Heart right ventricle (tissue), 16 donors: ENCODE data around the gene COG2. TPM values are rescaled to one million over a fixed set of nuclear protein-coding genes. Genes with fewer than 3 reads are reported as not detected.
A peak's percentile ranks its signal among the peaks of the same experiment; 100 is the strongest.
"Not testable (repeated sequence)": the region's sequence is repeated elsewhere in the genome, so short reads cannot be mapped to it uniquely, and the experiment has no call there.

Experiments
- ATAC-seq, 8 donors: fragments of 200-7000 bp; cut with Tn5 transposase; one replicate each; pipeline ENCODE4 v1.9.1; 2020; ENCODE audit warnings: mild to moderate bottlenecking in 8 of 8, moderate library complexity in 8 of 8, moderate number of reproducible peaks in 1 of 8
- DNase-seq, 2 donors: peaks; one replicate each; pipeline ENCODE4 v3.0.0-alpha.2; 2020
- H3K27ac ChIP-seq, 10 donors: fragments of 200-600 bp; sonication (generic) in 2 of 10; one replicate each; pipeline versions ENCODE4 v1.5.0 to v1.8.0; 2020 to 2022; ENCODE audit warnings: mild to moderate bottlenecking in 3 of 10
- H3K27me3 ChIP-seq, 7 donors: fragments of 200-600 bp; one replicate each; pipeline ENCODE4 v1.8.0; 2021 to 2022; ENCODE audit warnings: mild to moderate bottlenecking in 2 of 7
- H3K36me3 ChIP-seq, 9 donors: fragments of 200-600 bp; sonication (generic) in 1 of 9; one replicate each; pipeline versions ENCODE4 v1.5.0 to v1.8.0; 2020 to 2022; ENCODE audit warnings: mild to moderate bottlenecking in 2 of 9
- H3K4me1 ChIP-seq, 9 donors: fragments of 200-600 bp; sonication (generic) in 1 of 9; one replicate each; pipeline versions ENCODE4 v1.5.0 to v1.8.0; 2020 to 2022; ENCODE audit warnings: mild to moderate bottlenecking in 4 of 9
- H3K4me3 ChIP-seq, 10 donors: fragments of 200-600 bp; sonication (generic) in 2 of 10; one replicate each; pipeline versions ENCODE4 v1.5.0 to v1.8.0; 2020 to 2022; ENCODE audit warnings: mild to moderate bottlenecking in 7 of 10, moderate library complexity in 2 of 10
- H3K9me3 ChIP-seq, 11 donors: fragments of 200-600 bp in 10 of 11; sonication (generic) in 2 of 11; one replicate each; pipeline versions ENCODE4 v1.5.0 to v1.8.0; 2013 to 2022; ENCODE audit warnings: mild to moderate bottlenecking in 2 of 11, control low read depth in 1 of 11, moderate library complexity in 1 of 11
- CTCF ChIP-seq, 9 donors: fragments of 200-600 bp; sonication (generic) in 2 of 9; IDR thresholded peaks; one replicate each; pipeline versions ENCODE4 v1.5.0 to v1.8.0; 2021 to 2022; ENCODE audit warnings: antibody characterized with exemption in 9 of 9, mild to moderate bottlenecking in 5 of 9, moderate library complexity in 1 of 9
- WGBS, 2 donors: extraction: QIAGEN DNeasy Blood & Tissue Kit; methylation state at CpG; one replicate each; pipeline ENCODE4 v1.1.7; 2013; ENCODE audit warnings: inconsistent platforms in 1 of 2; 5-methylcytosine and 5-hydroxymethylcytosine counted together
- intact Hi-C, 10 donors: fragments of 100-400 bp; cut with DNase I; formaldehyde crosslinking; loops; one replicate each; pipeline versions ENCODE4 v1.11.1 to v1.14.2; 2022
- polyA plus RNA-seq, 2 donors: library from polyadenylated mRNA; stranded (reverse); fragments of 200-250 nt; gene quantifications; one replicate each; pipeline ENCODE4 v1.2.3, GENCODE V29; 2013
- total RNA-seq, 10 donors: library from RNA; stranded (reverse); fragmentation: NEBNext Ultra II Directional in 3 of 10; extraction: Animal tissue kit (Norgen Biotek cat#: 25700) in 3 of 10; gene quantifications; one replicate each; pipeline versions ENCODE4 v1.2.1 to v1.2.4, GENCODE V29; 2021 to 2023
- donor health status: Arrhythmogenic right ventricular cardiomyopathy.
- donor health status: ischemic (EF 13 %, LVEDD 7.1; RV severe dilation, severe dysfunction).
- donor health status: healthy with polysubstance abuse.
- donor health status: DM: no; HTN: yes; CAD: no.
- donor health status: DM: no; HTN: no; CAD: no.
- donor health status: ischemic (EF 25% LVEDD 6.9; RV normal size, moderate dysfunction).
- donor health status: ischemic (EF 25% LVEDD 5.7; RV mildly dilated, moderate dysfunction).
- donor health status: healthy.
- donor health status: DM: yes; HTN: yes; CAD: no.
- donor health status: Ischemic cardiomyopathy.
- donor health status: ischemic (EF 35%, LVEDD 5.7; RV mildly dilated, moderate dysfunction).
- donor health status: nonischemic (EF 11% LVEDD 7.7; RV severe dilation, severe dysfunction).
- donor health status: DM: yes; HTN: yes; CAD: no.
- donor health status: PGD.
- donor health status: ischemic (EF 29% LVEDD 5.4; RV normal size, mild dysfunction).
- donor health status: nonischemic (EF 23%, LVEDD 6.1; RV moderate dilation, normal function).

COG2 gene
- total and polyA plus RNA-seq, 12 donors, result 7.5 to 36.5 (median 24.6) TPM

- Histone ChIP-seq H3K9me3 (peaks cover 0 to 11% (median 0%) of the 10 kb centered on the region in 11 donors), H3K4me3 (no peak overlapping the region), H3K4me1 (peaks cover 9 to 56% (median 40%) of the 10 kb centered on the region in 9 donors), H3K36me3 (peaks cover 0 to 12% (median 0%) of the 10 kb centered on the region in 9 donors), H3K27me3 (no peaks in the 10 kb centered on the region), H3K27ac (no peak overlapping the region)
- WGBS, 2 donors, result 58 to 60% methylated on average over 5 of the region's 5 CpGs
- DNase-seq (no peak), ATAC-seq (no peak)
- intact Hi-C loops, result no loop called here
- TF ChIP-seq CTCF (IDR thresholded peaks at IDR 0.05), result no peak
Measured at GRCh38 chr1:230647321-230647720, 5.0 kb downstream of the COG2 start.

GRCh38 chr1:230648114-230648513 lies 5.8 kb downstream of the COG2 start:
- H3K36me3 ChIP-seq, result peaks cover 0 to 12% (median 0%) of the 10 kb centered on the region in 9 donors
- peaks cover 0 to 12% (median 0%) of the 10 kb centered on the region in 11 donors for H3K9me3 ChIP-seq
- DNase-seq (no peak), ATAC-seq (peak in 1 of 8 donors; percentile 53)
- TF ChIP-seq CTCF (IDR thresholded peaks at IDR 0.05), result no peak
- 93 to 97% methylated on average over 3 of the region's 3 CpGs for WGBS, 2 donors
- no peak overlapping the region for H3K27ac ChIP-seq
- intact Hi-C loops, result no loop called here
- peaks cover 9 to 54% (median 36%) of the 10 kb centered on the region in 9 donors for H3K4me1 ChIP-seq
- no peak overlapping the region for H3K4me3 ChIP-seq
- H3K27me3 ChIP-seq, result no peaks in the 10 kb centered on the region

- ATAC-seq, result no peak
- DNase-seq, result no peak
- Histone ChIP-seq H3K27ac (no peak overlapping the region), H3K27me3 (no peaks in the 10 kb centered on the region), H3K4me3 (no peak overlapping the region), H3K9me3 (peaks cover 0 to 19% (median 0%) of the 10 kb centered on the region in 11 donors), H3K4me1 (peaks cover 0 to 32% (median 16%) of the 10 kb centered on the region in 9 donors), H3K36me3 (peaks cover 0 to 12% (median 0%) of the 10 kb centered on the region in 9 donors)
- TF ChIP-seq CTCF (IDR thresholded peaks at IDR 0.05), result no peak
- 95 to 96% methylated on average over 1 of the region's 1 CpG for WGBS, 2 donors
- intact Hi-C loops, result no loop called here
Measured at GRCh38 chr1:230650300-230650699, 8.0 kb downstream of the COG2 start.

- no peak overlapping the region for H3K27ac ChIP-seq
- H3K36me3 ChIP-seq, result peaks cover 0 to 8% (median 0%) of the 10 kb centered on the region in 9 donors
- peaks cover 0 to 19% (median 0%) of the 10 kb centered on the region in 11 donors for H3K9me3 ChIP-seq
- WGBS, 2 donors, result 92% methylated on average over 2 of the region's 2 CpGs
- no peak for TF ChIP-seq CTCF (IDR thresholded peaks at IDR 0.05)
- intact Hi-C loops, result no loop called here
- H3K4me3 ChIP-seq, result no peak overlapping the region
- H3K4me1 ChIP-seq, result peaks cover 0 to 32% (median 16%) of the 10 kb centered on the region in 9 donors
- no peak for ATAC-seq
- no peaks in the 10 kb centered on the region for H3K27me3 ChIP-seq
- DNase-seq, result no peak
Measured at GRCh38 chr1:230651235-230651634, 9.0 kb downstream of the COG2 start.

GRCh38 chr1:230656719-230657118 lies 14.4 kb downstream of the COG2 start:
- H3K27ac ChIP-seq, intact Hi-C loops, ATAC-seq, H3K27me3 ChIP-seq, DNase-seq, H3K4me3 ChIP-seq, H3K4me1 ChIP-seq: not testable (repeated sequence)
- Histone ChIP-seq H3K36me3 (peaks cover 0 to 37% (median 12%) of the 10 kb centered on the region in 9 donors), H3K9me3 (peaks cover 0 to 12% (median 0%) of the 10 kb centered on the region in 11 donors)
- 93 to 100% methylated on average over 1 of the region's 1 CpG for WGBS, 2 donors

GRCh38 chr1:230658103-230658502 lies 15.8 kb downstream of the COG2 start:
- H3K4me1 ChIP-seq, H3K4me3 ChIP-seq, intact Hi-C loops, DNase-seq, ATAC-seq, H3K27ac ChIP-seq, H3K9me3 ChIP-seq, H3K27me3 ChIP-seq: not testable (repeated sequence)
- peaks cover 0 to 51% (median 15%) of the 10 kb centered on the region in 9 donors for H3K36me3 ChIP-seq
- WGBS, 2 donors, result 89 to 93% methylated on average over 1 of the region's 1 CpG
